Measurements from ENCODE around the gene ESRRB.

DNA sequence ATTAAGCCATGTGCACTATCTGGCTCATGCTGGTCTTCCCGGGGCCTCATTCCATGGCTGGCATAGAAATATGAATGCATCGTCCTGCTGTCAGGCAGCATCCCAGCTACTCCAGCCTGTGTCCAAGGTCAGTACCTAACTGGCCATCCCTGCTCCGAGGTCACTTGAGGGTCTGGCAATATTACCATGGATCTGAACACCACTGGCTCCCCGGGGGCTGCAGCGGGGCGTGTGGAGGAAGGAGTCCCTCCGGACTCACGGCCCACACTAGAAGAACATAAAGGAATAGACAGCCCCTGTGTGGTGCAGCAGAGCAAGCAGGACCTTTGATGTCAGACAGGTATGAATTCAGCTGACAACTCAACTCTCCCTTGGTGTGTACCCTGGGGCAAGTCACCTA lies 19.2 kb downstream of the ESRRB start:
- TF ChIP-seq CTCF (IDR thresholded peaks at IDR 0.05), result no peak
- no peak for TF ChIP-seq POLR2AphosphoS5 (IDR thresholded peaks at IDR 0.05)
- no peak for TF ChIP-seq POLR2A (IDR thresholded peaks at IDR 0.05)
